ENCODE measurements around the gene ADAP1.

DNA sequence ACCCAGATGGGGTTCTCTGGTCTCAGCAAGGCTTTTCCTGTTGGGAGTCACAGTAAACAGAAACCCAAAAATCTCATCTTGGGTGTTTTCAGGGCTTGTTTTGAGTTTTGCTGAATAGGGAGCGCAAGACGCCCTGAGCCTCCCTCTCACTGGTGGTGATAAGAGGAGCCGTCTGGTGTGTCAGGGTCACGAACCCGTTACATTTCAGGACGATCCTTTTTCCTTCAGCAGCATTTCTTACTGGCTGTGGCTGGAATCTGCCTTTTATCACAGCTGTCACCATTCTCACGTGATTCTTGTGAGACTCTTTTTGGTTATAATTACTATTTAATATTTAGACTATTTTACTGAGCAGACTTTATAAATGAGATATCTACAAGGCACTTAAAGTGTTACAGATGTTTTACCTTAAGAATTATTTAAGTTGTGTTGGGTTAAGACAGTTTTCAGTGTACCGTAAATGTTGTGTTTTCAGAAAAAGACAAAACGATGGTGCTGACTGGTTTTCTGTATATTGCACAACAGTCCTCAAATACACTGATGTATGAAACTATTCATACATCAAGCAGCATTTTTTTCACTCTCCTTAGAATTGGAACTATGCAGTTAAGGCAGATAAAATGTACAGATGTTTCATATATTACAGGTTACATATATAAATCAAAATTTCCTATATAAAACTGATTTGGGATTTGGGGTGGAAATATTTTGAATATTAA, 80.3 kb downstream of the ADAP1 start:
- TF ChIP-seq, protein P1, sequence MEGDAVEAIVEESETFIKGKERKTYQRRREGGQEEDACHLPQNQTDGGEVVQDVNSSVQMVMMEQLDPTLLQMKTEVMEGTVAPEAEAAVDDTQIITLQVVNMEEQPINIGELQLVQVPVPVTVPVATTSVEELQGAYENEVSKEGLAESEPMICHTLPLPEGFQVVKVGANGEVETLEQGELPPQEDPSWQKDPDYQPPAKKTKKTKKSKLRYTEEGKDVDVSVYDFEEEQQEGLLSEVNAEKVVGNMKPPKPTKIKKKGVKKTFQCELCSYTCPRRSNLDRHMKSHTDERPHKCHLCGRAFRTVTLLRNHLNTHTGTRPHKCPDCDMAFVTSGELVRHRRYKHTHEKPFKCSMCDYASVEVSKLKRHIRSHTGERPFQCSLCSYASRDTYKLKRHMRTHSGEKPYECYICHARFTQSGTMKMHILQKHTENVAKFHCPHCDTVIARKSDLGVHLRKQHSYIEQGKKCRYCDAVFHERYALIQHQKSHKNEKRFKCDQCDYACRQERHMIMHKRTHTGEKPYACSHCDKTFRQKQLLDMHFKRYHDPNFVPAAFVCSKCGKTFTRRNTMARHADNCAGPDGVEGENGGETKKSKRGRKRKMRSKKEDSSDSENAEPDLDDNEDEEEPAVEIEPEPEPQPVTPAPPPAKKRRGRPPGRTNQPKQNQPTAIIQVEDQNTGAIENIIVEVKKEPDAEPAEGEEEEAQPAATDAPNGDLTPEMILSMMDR (conservative IDR thresholded peaks at IDR 0.05 in 1 of 2, IDR thresholded peaks at IDR 0.05 in 1 of 2; ENCODE audit: extremely low read depth in 1 of 2, insufficient read depth in 1 of 2, low read depth in 1 of 2, low read length in 2 of 2): no peak
- TF ChIP-seq EZH2 (IDR thresholded peaks at IDR 0.05; ENCODE audit: borderline replicate concordance, low read length): no peak
